NCI-H146 (cell line): ENCODE measurements around the gene RUSC1.
"Not testable (repeated sequence)": the region's sequence is repeated elsewhere in the genome, so short reads cannot be mapped to it uniquely, and the experiment has no call there.

ENCODE experiments used
- DNase-seq: peaks from one replicate; lab custom pipeline; 2025; lab: John Stamatoyannopoulos, UW

The RUSC1 gene

DNA sequence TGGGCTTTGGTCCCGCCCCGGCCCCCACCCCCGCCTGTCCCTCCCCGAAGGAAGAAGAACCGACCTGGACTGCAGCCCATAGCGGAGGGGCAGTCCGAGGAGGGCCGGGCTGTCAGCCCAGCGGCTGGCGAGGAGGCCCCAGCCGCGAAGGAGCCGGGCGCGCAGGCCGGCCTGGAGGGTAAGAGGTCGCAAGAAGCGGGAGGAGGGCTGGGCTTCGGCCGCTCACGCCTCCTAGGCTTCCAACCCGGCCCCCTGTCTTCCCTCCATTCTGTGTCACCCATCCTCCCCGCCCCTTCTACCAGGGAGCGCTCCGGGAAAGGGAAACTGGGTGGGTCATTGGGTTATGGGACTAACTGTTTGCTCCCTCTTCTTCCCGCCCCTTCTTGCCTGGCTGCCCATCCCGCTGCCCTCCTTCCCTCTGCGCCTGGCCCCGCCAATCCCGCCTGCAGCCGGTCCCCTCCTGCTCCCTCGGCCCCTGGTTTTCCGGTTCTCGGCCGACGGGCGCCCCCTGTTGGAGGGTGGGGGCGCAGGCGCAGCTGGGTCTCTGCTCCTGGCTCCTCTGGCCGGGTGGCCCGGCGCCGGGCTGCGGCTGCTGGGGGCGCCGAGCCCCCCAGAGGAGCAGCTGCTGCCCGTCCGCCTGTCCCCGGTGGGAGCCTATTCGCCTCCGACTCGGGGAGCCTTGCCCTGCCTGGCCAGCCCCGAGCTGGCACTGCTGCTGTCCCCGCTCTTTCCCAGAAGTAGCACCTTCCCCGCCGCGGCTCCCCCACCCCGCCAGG lies 2.4 kb downstream of the RUSC1 start:
- DNase-seq: peak; percentile 94

DNA sequence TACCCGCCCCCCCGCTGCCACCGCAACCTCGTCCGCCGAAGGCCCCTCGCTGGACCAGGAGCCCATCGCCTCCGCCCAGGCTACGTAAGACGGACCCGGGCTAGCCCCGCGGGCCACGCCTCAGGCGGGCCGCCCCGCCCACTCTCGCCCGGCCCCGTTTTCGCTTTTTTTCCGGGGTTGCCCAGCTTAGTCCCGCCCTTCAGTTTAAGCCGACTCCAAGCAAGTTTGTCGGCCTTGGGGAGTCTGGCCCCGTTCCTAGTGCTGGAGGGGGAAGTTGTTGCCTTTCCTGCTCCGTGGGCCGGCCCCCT lies 3.0 kb downstream of the RUSC1 start:
- peak; percentile 84 for DNase-seq

DNA sequence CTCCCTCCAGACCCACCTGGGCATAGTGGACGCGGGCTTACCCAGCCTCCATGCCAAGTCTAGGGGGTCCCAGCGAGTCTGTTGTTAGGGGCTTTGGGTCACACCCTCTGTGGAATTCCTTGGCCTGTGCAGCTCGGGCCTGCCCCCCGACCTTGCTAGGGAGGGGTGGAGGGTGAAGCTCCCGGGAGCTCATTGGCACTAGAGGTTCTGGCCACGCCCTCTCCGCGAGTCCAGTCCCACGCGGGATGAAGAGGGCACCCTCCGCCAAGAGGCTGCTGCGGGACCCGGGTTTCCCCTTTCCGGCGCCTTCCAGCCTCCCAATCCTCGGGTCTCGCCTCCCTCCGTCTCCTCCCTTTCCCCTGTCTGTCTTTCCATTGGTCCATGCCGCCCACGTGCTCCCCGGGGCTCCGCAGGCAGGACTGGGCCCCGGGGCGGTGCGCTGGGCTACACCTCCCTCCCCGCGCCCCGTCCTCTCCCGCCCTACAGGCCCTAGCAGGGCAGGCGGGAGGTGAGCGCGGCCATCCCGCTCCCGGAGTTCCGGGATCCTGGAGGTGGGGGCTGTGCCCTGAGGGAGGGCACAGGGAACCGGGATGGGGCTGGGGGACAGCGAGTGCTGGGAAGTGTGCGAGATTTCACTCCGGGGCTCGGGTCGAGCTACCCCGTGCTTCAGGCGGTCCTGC lies 3.5 kb downstream of the RUSC1 start:
- DNase-seq: peak; percentile 95

DNA sequence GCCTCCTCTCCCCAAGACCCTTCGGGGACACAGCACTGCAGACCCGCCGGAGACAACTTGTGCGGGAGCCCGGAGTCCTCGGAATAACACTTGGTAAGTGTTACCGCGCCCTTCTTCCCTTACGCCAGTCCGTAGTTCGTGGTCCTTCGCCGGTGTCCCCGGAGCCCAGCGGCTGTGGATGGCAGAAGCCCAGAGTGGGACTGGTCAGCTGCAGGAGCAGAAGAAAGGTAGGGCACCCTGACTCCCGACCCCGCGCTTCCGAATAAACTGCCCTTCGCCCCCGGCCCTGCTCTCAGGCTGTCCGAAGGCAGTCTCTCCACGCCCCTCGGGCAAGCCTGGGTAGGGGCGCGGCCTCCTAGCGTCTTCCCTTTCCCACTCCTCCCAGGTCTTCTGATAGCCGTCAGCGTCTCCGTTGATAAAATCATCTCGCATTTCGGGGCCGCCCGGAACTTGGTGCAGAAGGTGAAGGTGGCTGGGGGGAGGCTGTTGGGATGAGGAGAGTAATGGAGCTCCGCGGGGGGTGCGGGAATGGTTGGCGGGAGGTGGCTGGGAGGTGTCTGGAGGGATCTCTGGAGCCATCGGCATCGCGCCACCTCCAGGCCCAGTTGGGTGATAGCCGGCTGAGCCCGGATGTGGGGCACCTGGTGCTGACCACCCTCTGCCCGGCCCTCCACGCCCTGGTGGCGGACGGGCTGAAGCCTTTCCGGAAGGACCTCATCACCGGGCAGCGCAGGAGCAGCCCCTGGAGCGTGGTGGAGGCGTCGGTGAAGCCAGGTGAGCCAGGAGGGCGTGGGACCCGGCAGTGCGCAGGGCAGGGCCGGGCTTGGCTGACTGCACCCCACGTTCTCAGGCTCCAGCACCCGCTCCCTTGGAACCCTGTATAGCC lies 4.3 kb downstream of the RUSC1 start:
- DNase-seq: peak; percentile 74

DNA sequence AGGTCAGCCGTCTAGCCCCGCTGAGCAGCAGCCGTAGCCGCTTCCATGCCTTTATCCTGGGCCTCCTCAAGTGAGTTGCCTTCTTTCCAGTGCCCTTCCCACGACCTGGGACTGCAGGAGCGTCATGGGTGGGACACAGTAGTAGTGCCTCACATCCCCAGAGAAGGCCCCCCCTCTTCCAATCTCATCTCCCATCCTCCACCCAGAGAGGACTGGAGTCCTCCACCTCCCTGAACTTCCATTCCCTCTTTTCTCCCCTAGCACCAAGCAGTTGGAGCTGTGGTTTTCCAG lies 4.9 kb downstream of the RUSC1 start:
- DNase-seq: no peak

DNA sequence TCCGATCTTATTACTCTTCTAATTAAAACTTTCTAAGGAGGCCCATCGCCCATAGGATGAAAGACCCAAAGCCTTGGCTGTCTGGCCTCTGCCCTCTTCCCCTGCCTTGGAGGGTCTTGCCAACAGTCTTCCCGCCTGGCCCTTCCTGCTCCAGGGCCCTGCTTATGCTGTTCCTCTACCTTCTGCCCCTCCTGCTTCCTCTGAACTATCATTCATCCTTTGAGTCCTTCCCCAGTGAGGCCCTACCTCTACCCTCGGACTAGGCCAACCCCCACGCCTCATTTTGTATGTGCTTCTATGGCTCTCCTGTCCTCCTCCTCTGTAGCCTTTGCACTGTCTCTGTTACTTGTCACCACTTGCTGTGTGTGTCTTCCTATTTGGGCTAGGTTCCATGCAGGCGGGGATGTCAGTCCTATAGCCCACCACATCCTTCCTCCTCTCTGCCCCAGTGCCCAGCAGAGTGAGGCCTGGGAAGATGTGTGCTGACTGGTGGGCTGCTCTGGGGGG lies 5.4 kb downstream of the RUSC1 start:
- DNase-seq: no peak

DNA sequence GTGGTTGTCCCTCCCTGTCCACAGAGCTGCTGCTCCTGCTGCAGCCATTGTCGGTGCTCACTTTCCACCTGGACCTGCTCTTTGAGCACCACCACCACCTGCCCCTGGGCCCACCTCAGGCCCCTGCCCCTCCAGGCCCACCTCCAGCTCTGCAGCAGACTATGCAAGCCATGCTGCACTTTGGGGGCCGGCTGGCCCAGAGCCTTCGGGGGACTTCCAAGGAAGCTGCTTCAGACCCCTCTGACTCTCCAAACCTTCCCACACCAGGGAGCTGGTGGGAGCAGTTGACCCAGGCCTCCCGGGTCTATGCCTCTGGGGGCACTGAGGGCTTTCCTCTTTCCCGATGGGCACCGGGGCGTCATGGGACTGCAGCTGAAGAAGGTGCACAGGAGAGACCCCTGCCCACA lies 5.9 kb downstream of the RUSC1 start:
- DNase-seq: no peak

DNA sequence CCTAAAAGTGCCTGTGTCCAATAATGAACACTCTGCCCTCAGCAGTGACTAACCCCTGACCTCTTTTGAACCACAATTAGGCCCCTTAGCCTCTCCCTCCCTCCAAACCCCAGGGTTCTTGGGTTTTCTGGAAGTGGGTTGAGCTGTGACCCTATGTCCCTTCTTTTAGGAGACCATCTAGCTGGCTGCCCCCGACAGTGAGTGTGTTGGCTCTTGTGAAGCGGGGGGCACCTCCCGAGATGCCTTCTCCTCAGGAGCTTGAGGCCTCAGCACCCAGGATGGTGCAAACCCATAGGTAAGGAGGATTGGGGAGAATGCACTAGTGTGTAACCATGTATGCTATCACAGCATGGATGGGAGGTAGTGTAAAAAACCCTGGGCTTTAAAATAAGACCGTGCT lies 7.3 kb downstream of the RUSC1 start:
- no peak for DNase-seq

DNA sequence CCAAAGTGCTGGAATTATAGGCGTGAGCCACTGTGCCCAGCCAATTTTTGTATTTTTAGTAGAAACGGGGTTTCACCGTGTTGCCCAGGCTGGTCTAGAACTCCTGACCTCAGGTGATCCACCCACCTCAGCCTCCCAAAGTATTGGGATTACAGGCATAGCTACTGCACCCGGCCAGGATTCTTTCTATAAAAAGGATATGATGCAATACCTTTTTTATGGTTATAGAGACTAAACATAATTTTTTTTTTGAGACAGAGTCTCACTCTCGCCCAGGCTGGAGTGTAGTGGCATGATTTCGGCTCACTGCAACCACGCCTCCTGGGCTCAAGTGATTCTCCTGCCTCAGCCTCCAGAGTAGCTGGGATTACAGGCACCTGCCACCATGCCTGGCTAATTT lies 8.2 kb downstream of the RUSC1 start:
- not testable (repeated sequence) for DNase-seq

DNA sequence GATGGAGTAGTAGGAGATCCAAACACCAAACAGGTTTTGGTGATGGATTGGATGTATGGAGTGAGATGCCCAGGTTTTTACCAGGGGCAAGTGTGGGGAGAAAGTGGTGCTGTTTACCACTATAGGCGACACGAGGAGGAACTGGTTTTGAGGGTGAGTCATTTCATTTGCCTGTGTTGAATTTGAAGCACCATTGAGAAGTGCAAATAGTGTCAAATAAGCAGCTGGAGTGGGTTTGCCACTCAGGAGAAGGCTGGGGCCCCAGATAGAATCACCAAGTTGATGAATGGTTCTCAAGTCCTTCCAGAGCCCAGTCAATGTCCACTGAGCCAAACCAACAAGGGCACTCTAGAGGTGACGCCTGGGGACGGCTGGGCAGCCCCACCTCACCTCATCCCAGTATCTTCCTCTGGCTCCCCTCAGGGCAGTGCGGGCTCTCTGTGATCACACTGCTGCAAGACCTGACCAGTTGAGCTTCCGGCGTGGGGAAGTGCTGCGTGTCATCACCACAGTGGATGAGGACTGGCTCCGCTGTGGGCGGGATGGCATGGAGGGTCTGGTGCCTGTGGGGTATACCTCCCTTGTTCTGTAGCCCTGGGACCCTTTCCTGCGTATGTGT lies 9.4 kb downstream of the RUSC1 start:
- DNase-seq: no peak

DNA sequence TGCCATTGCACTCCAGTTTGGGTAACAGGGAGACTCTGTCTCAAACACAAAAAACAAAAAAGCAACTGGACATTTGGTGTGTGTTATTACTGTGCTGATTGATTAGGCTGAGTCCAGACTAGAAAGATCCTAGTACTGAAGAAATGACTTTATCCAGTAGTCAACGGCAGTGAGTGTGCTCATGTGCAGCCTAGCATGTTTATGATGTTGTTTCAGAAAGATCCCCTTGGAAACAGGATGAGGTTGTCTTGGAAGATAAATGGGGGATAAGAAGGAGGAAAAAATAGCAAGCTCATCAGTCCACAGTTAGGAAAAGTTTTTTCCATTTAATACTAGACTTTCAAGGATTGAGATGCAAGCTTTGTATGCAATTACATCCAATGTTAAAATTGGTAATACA lies 14.3 kb downstream of the RUSC1 start:
- no peak for DNase-seq

DNA sequence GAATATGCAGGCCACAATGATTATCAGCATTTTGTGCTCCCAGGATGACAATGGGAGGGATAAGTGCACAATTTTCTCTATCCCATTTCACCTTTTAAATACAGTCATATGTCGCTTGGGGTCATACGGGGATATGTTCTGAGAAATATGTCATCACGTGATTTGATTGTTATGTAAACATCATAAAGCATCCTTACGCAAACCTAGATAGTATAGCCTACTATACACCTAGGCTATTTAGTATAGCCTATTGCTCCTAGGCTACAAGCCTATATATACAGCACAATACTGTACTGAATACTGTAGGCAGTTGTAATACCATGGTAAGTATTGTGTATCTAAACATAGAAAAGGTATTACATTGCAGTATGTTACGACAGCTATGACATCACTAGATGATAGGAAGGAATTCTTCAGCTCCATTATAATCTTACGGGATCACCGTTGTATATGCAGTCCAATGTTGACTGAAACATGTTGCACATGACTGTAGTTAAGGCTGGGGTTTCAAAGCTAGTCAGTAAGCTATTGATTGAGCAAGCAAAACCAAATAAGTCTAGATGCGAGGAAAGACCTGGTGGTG lies 18.9 kb downstream of the RUSC1 start:
- DNase-seq: no peak

DNA sequence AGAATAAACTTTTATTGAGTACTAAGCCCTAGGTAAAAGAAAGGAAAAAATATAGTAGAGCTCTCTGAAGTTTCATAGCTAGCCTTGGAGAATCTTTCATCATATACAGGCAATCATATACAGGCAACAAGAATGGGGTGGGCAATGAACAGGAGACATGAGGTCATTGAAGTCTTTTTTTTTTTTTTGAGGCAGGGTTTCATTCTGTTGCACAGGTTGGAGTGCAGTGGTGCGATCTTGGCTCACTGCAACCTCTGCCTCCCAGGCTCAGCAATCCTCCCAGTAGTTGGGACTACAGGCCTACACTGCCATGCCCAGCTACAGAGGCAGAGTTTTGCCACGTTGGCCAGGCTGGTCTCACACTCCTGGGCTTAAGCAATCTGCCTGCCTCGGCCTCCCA lies 22.1 kb downstream of the RUSC1 start:
- no peak for DNase-seq

DNA sequence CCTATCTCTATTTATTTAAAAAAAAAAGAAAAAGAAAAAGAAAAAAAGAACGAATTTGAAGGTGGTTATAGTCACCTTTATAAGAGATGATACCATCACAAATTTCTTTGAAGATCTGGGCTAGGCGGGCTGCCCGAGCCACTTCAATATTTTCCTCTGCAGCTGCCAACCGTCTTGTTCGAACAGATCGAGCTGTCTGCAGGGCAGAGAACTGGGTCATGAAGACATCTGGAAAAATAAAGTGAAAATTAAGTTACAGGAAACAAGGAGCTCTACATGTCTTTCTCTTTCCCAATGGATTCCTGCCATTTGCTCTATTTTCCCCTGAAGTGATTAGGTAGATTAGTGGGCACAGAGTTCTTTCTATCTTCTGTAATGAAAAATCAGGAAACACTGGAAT lies 31.9 kb downstream of the RUSC1 start:
- no peak for DNase-seq

DNA sequence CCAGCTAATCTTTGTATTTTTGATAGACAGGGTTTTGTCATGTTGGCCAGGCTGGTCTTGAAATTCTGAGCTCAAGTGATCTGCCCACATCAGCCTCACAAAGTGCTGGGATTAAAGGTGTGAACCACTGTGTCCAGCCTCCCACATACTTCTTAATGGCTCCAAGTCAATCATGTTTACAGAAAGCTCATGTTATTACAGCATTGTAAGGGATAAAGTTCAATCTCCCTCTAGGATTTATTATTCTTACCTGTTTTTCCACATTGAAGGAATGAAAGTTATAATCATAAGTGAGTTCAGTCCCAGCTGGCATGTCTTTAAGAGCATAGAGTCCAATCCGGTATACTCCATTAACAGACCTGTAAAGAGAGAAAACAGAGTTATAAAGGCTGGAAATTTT lies 39.4 kb downstream of the RUSC1 start:
- no peak for DNase-seq

DNA sequence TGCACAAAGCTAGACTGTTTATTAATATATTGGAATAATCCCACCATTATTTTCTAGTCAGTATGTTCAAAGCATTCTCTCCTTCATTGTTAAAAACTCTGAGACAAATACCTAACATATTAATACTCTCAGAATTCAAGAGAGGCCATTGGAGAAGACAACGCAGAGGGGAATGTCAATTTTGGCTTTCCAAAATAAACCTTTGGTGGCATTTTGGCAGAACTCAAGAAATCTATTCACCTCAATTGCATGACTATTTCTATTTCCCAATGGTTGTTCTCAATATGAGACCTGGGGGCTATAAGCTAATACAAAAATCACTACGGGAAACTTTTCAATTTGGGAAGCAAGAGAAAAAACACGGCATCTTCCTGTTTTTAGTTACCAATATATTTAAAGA lies 58.5 kb downstream of the RUSC1 start:
- DNase-seq: no peak

DNA sequence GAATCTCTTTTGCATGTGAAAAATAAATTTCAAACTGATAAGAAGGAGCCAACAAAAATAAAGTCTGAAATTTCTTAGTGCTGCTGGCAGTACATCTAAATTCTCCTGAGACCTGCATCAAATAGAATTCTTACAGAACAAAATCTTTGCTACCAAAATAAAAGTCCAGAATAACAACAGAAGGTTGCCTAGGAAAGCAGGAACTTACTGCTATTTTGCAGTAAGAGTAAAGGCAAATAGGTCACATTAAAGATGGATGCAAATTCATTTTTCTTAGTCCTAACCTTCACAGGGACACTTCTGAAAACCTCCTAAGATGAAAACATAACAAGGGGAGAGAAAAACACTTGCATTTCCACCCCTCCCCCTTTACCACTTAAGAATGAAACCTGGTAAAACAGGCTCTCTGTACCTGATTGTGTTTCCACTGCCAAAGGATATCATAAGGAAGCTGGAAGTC lies 59.0 kb downstream of the RUSC1 start:
- DNase-seq: no peak
